Lung (tissue), 12 donors: Measurements from ENCODE around the gene INKA2. TPM values are rescaled to one million over a fixed set of nuclear protein-coding genes. Genes with fewer than 3 reads are reported as not detected.

Experiments
- ATAC-seq: fragments of 200-7000 bp; cut with Tn5 transposase; one replicate; pipeline ENCODE4 v1.9.1; 2020; ENCODE audit warnings: moderate number of reproducible peaks; ENCODE audit not compliant: insufficient read depth, low FRiP score
- DNase-seq, 3 donors: peaks; one replicate each; pipeline ENCODE4 v3.0.0-alpha.2; 2013 to 2017
- H3K27ac ChIP-seq, 2 donors: one replicate each; pipeline ENCODE4 v1.5.1; 2013; ENCODE audit warnings: mild to moderate bottlenecking in 2 of 2, moderate library complexity in 2 of 2, control low read depth in 1 of 2, inconsistent platforms in 1 of 2, low read depth in 1 of 2, low read length in 1 of 2
- H3K27me3 ChIP-seq, 3 donors: one replicate each; pipeline ENCODE4 v1.5.1; 2013; ENCODE audit warnings: low read length in 2 of 3; ENCODE audit not compliant: control insufficient read depth in 3 of 3, insufficient read depth in 3 of 3
- H3K36me3 ChIP-seq, 4 donors: one replicate each; pipeline ENCODE4 v1.5.1; 2013; ENCODE audit warnings: low read length in 4 of 4, mild to moderate bottlenecking in 1 of 4, moderate library complexity in 1 of 4; ENCODE audit not compliant: control insufficient read depth in 4 of 4, insufficient read depth in 4 of 4
- H3K4me1 ChIP-seq, 5 donors: one replicate each; pipeline ENCODE4 v1.5.1; 2013; ENCODE audit warnings: low read length in 5 of 5, mild to moderate bottlenecking in 2 of 5, moderate library complexity in 1 of 5; ENCODE audit not compliant: control insufficient read depth in 5 of 5, insufficient read depth in 5 of 5
- H3K4me3 ChIP-seq: one replicate; pipeline ENCODE4 v1.5.1; 2013; ENCODE audit warnings: mild to moderate bottlenecking, control low read depth, moderate library complexity
- H3K9ac ChIP-seq, 2 donors: one replicate each; pipeline ENCODE4 v1.5.1; 2013; ENCODE audit warnings: low read length in 2 of 2, control low read depth in 1 of 2; ENCODE audit not compliant: insufficient read depth in 1 of 2
- H3K9me3 ChIP-seq, 4 donors: one replicate each; pipeline ENCODE4 v1.5.1; 2013; ENCODE audit warnings: low read length in 3 of 4, mild to moderate bottlenecking in 1 of 4, moderate library complexity in 1 of 4; ENCODE audit not compliant: control insufficient read depth in 4 of 4, insufficient read depth in 3 of 4
- WGBS, 2 donors: extraction: QIAGEN DNeasy Blood & Tissue Kit; methylation state at CpG; one replicate each; pipeline ENCODE4 v1.1.7; 2013; 5-methylcytosine and 5-hydroxymethylcytosine counted together
- polyA plus RNA-seq, 2 donors: library from polyadenylated mRNA; stranded (reverse); fragments of 200-250 nt; gene quantifications; one replicate each; pipeline ENCODE4 v1.2.1, GENCODE V29; 2013
- total RNA-seq, 2 donors: library from RNA; depleted of rRNA in 1 of 2; stranded (reverse); fragments of >200 nt in 1 of 2; gene quantifications; one replicate each; pipeline ENCODE4 v1.2.1, GENCODE V29; 2014 to 2021
- TF ChIP-seq, protein P1 (sequence below): IDR thresholded peaks from 2 replicates; pipeline ENCODE4 v1.5.1; 2012; ENCODE audit warnings: mild to moderate bottlenecking; ENCODE audit errors: control extremely low read depth, extremely low read depth
- donor health status: control.
- donor health status: control.
- donor health status: Bipolar disorder and iron deficiency.
- donor health status: healthy.
- donor health status: DM: yes; HTN: yes; CAD: no.

INKA2 gene
- total and polyA plus RNA-seq, 4 donors: 2.3 to 12.5 (median 4.4) TPM

DNA sequence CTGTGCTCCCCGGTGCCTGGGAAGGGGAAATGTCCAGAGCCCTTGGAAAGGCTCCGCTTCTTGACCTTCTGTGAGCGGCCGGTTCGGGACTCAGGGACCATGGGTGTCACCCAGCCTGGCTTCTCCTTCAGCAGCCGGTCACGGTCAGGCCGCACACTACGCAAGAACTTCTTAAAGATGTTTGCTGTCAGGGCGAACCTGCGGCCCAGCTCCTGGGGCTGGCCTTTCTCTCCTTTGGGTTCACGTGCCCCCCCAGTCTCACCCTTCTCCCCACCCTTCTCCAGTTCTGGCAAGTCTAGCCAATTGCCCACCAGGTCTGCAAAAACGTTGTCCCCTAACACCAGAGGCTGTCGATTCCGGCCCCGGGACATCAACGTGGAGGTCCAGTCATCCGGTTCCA is 12.1 kb downstream of the INKA2 start:
- TF ChIP-seq, protein P1, sequence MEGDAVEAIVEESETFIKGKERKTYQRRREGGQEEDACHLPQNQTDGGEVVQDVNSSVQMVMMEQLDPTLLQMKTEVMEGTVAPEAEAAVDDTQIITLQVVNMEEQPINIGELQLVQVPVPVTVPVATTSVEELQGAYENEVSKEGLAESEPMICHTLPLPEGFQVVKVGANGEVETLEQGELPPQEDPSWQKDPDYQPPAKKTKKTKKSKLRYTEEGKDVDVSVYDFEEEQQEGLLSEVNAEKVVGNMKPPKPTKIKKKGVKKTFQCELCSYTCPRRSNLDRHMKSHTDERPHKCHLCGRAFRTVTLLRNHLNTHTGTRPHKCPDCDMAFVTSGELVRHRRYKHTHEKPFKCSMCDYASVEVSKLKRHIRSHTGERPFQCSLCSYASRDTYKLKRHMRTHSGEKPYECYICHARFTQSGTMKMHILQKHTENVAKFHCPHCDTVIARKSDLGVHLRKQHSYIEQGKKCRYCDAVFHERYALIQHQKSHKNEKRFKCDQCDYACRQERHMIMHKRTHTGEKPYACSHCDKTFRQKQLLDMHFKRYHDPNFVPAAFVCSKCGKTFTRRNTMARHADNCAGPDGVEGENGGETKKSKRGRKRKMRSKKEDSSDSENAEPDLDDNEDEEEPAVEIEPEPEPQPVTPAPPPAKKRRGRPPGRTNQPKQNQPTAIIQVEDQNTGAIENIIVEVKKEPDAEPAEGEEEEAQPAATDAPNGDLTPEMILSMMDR: no peak
- WGBS, 2 donors: 90 to 93% methylated on average over 18 of the region's 18 CpGs
- Histone ChIP-seq H3K27me3 (no peaks in the 10 kb centered on the region), H3K9me3 (no peaks in the 10 kb centered on the region), H3K4me3 (no peak overlapping the region), H3K27ac (no peak overlapping the region), H3K4me1 (peaks cover 1 to 19% (median 7%) of the 10 kb centered on the region in 5 donors), H3K36me3 (peaks cover 0 to 8% (median 0%) of the 10 kb centered on the region in 4 donors), H3K9ac (no peak overlapping the region)
- DNase-seq: no peak
- no peak for ATAC-seq

DNA sequence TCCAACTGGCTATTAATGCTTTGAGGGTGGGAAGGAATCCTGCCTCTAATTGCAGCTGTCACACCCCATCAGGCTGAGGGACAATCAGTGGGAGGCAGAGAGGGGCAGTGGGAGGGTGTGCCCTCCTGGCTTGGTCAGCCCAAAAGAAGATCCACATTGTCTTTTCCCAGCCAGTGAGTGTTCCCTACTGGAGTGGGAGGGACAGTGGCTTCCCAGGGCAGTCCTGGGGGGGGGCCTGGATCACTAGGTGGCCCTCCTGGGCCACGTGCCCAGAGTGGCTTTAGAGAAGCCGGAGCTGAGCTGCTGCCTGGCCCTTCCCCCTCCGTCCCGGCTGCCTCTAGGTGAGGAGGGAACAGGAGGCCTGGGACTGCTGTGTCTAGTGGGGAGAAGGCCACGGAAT is 14.0 kb downstream of the INKA2 start:
- TF ChIP-seq, protein P1: no peak
- Histone ChIP-seq H3K27me3 (no peaks in the 10 kb centered on the region), H3K4me1 (peaks cover 3 to 27% (median 22%) of the 10 kb centered on the region in 5 donors), H3K27ac (no peak overlapping the region), H3K36me3 (peaks cover 0 to 8% (median 0%) of the 10 kb centered on the region in 4 donors), H3K9me3 (no peaks in the 10 kb centered on the region), H3K4me3 (no peak overlapping the region), H3K9ac (no peak overlapping the region)
- ATAC-seq (no peak), DNase-seq (no peak)
- WGBS, 2 donors: 59 to 71% methylated on average over 5 of the region's 5 CpGs

DNA sequence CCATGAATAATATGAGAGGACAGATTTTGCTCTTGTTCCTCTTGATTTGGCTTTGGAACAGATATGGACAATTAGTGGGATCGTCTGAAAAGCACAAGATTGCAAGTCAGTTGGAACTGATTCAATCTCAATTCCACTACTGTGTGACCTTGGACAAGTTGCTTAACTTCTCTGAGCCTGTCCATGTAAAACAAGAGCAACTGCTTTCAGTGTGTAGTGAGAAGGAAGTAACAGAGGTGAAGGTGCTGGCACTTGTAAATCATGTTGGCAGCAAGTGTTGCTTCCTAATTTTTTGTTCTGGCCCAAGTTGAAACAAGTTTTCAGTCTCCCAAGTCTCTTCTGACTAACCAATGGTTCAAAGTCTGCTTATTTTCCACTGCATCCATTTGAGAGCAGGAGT is 15.3 kb downstream of the INKA2 start:
- peaks cover 3 to 26% (median 16%) of the 10 kb centered on the region in 5 donors for H3K4me1 ChIP-seq
- no peaks in the 10 kb centered on the region for H3K27me3 ChIP-seq
- H3K9me3 ChIP-seq: no peaks in the 10 kb centered on the region
- H3K36me3 ChIP-seq: peaks cover 0 to 8% (median 0%) of the 10 kb centered on the region in 4 donors
- DNase-seq (no peak), ATAC-seq (no peak)
- H3K4me3 ChIP-seq: no peak overlapping the region
- no peak overlapping the region for H3K9ac ChIP-seq
- 48 to 83% methylated on average over 1 of the region's 1 CpG for WGBS, 2 donors
- no peak overlapping the region for H3K27ac ChIP-seq
- TF ChIP-seq, protein P1: no peak
